Liver (tissue), 9 donors: ENCODE data around the gene TRIM41. TPM values are rescaled to one million over a fixed set of nuclear protein-coding genes. Genes with fewer than 3 reads are reported as not detected.

Experiments used
- DNase-seq: peaks from one replicate; pipeline ENCODE4 v3.0.0-alpha.2; 2017; ENCODE audit warnings: low spot score
- H3K27ac ChIP-seq, 2 donors: one replicate each; pipeline ENCODE4 v1.7.0; 2013; ENCODE audit warnings: inconsistent platforms in 2 of 2, low read length in 2 of 2, control low read depth in 1 of 2, low read depth in 1 of 2, mild to moderate bottlenecking in 1 of 2
- H3K27me3 ChIP-seq, 4 donors: one replicate each; pipeline versions ENCODE4 v1.6.1 to v1.7.0; 2013; ENCODE audit warnings: low read length in 3 of 4, inconsistent platforms in 1 of 4, mild to moderate bottlenecking in 1 of 4, moderate library complexity in 1 of 4; ENCODE audit not compliant: control insufficient read depth in 4 of 4, insufficient read depth in 4 of 4
- H3K36me3 ChIP-seq, 4 donors: one replicate each; pipeline versions ENCODE4 v1.6.1 to v1.7.0; 2013; ENCODE audit warnings: low read length in 3 of 4, mild to moderate bottlenecking in 3 of 4, low read depth in 1 of 4, moderate library complexity in 1 of 4; ENCODE audit not compliant: control insufficient read depth in 4 of 4, insufficient read depth in 3 of 4
- H3K4me1 ChIP-seq, 4 donors: one replicate each; pipeline versions ENCODE4 v1.6.1 to v1.7.0; 2013; ENCODE audit warnings: low read length in 3 of 4, mild to moderate bottlenecking in 3 of 4, moderate library complexity in 1 of 4; ENCODE audit not compliant: control insufficient read depth in 4 of 4, insufficient read depth in 4 of 4
- H3K4me3 ChIP-seq, 3 donors: one replicate each; pipeline versions ENCODE4 v1.6.1 to v1.7.0; 2013; ENCODE audit warnings: low read length in 3 of 3, control low read depth in 1 of 3, low read depth in 1 of 3, mild to moderate bottlenecking in 1 of 3
- H3K9ac ChIP-seq, 2 donors: one replicate each; pipeline ENCODE4 v1.7.0; 2013; ENCODE audit warnings: low read length in 2 of 2, mild to moderate bottlenecking in 2 of 2, moderate library complexity in 2 of 2, control low read depth in 1 of 2, low read depth in 1 of 2
- H3K9me3 ChIP-seq, 4 donors: one replicate each; pipeline versions ENCODE4 v1.6.1 to v1.7.0; 2013; ENCODE audit warnings: low read length in 3 of 4; ENCODE audit not compliant: control insufficient read depth in 4 of 4
- EGR1 ChIP-seq, 2 donors: IDR thresholded peaks; 2 replicates each; pipeline ENCODE4 v1.6.1; 2016 to 2018; ENCODE audit warnings: antibody characterized with exemption in 2 of 2, low read depth in 2 of 2
- FOXA1 ChIP-seq: IDR thresholded peaks from 2 replicates; pipeline ENCODE4 v1.6.1; 2016; ENCODE audit warnings: antibody characterized with exemption
- FOXA2 ChIP-seq: IDR thresholded peaks from 2 replicates; pipeline ENCODE4 v1.6.1; 2016; ENCODE audit warnings: antibody characterized with exemption
- GABPA ChIP-seq, 2 donors: IDR thresholded peaks in 1 of 2; conservative IDR thresholded peaks in 1 of 2; 2 replicates each; pipeline ENCODE4 v1.6.1; 2016; ENCODE audit warnings: antibody characterized with exemption in 2 of 2, mild to moderate bottlenecking in 1 of 2, moderate library complexity in 1 of 2
- HNF4G ChIP-seq: IDR thresholded peaks from 2 replicates; pipeline ENCODE4 v1.6.1; 2016; ENCODE audit warnings: antibody characterized with exemption
- JUND ChIP-seq, 2 donors: IDR thresholded peaks; 2 replicates each; pipeline ENCODE4 v1.6.1; 2016; ENCODE audit warnings: antibody characterized with exemption in 2 of 2
- NR2F2 ChIP-seq: IDR thresholded peaks from 2 replicates; pipeline ENCODE4 v1.6.1; 2016; ENCODE audit warnings: antibody characterized with exemption
- RAD21 ChIP-seq, 2 donors: IDR thresholded peaks; 2 replicates each; pipeline ENCODE4 v1.6.1; 2016; ENCODE audit warnings: antibody characterized with exemption in 2 of 2, mild to moderate bottlenecking in 2 of 2
- RXRA ChIP-seq, 2 donors: IDR thresholded peaks; 2 replicates each; pipeline ENCODE4 v1.6.1; 2017 to 2018; ENCODE audit warnings: antibody characterized with exemption in 2 of 2, mild to moderate bottlenecking in 1 of 2
- SP1 ChIP-seq: IDR thresholded peaks from 2 replicates; pipeline ENCODE4 v1.6.1; 2018; ENCODE audit warnings: antibody characterized with exemption, mild to moderate bottlenecking
- YY1 ChIP-seq: IDR thresholded peaks from 2 replicates; pipeline ENCODE4 v1.6.1; 2016; ENCODE audit warnings: antibody characterized with exemption, mild to moderate bottlenecking
- WGBS: extraction: QIAGEN DNeasy Blood & Tissue Kit; methylation state at CpG from one replicate; pipeline ENCODE4 v1.1.7; 2013; 5-methylcytosine and 5-hydroxymethylcytosine counted together
- polyA plus RNA-seq, 2 donors: library from polyadenylated mRNA; stranded (reverse) in 1 of 2; unstranded in 1 of 2; fragments of 200-250 nt in 1 of 2; fragments of >200 nt in 1 of 2; fragmentation: Nextera tagmentation in 1 of 2; extraction: Ambion mirVana in 1 of 2; gene quantifications; one replicate each; pipeline versions ENCODE4 v1.2.1 to v1.2.3, GENCODE V29; 2013 to 2015
- total RNA-seq, 2 donors: library from RNA; depleted of rRNA; stranded (reverse); fragments of >200 nt; gene quantifications; one replicate each; pipeline ENCODE4 v1.2.3, GENCODE V29; 2014
- TF ChIP-seq, protein P1 (sequence below): IDR thresholded peaks from 2 replicates; pipeline ENCODE4 v1.6.1; 2016; ENCODE audit warnings: antibody characterized with exemption
- TF ChIP-seq, protein P2 (sequence below): IDR thresholded peaks from 2 replicates; pipeline ENCODE4 v1.6.1; 2016; ENCODE audit warnings: antibody characterized with exemption
- TF ChIP-seq, protein P3 (sequence below): IDR thresholded peaks from 2 replicates; pipeline ENCODE4 v1.6.1; 2016; ENCODE audit warnings: antibody characterized with exemption
- TF ChIP-seq, protein P4 (sequence below): IDR thresholded peaks from 2 replicates; pipeline ENCODE4 v1.6.1; 2016; ENCODE audit warnings: antibody characterized with exemption, mild to moderate bottlenecking
- donor health status: healthy.
- donor health status: healthy.
- donor health status: healthy.
- donor health status: healthy.
- donor health status: healthy.

The TRIM41 gene
- total and polyA plus RNA-seq, 4 donors = 2.8 to 14.1 (median 11.0) TPM

DNA sequence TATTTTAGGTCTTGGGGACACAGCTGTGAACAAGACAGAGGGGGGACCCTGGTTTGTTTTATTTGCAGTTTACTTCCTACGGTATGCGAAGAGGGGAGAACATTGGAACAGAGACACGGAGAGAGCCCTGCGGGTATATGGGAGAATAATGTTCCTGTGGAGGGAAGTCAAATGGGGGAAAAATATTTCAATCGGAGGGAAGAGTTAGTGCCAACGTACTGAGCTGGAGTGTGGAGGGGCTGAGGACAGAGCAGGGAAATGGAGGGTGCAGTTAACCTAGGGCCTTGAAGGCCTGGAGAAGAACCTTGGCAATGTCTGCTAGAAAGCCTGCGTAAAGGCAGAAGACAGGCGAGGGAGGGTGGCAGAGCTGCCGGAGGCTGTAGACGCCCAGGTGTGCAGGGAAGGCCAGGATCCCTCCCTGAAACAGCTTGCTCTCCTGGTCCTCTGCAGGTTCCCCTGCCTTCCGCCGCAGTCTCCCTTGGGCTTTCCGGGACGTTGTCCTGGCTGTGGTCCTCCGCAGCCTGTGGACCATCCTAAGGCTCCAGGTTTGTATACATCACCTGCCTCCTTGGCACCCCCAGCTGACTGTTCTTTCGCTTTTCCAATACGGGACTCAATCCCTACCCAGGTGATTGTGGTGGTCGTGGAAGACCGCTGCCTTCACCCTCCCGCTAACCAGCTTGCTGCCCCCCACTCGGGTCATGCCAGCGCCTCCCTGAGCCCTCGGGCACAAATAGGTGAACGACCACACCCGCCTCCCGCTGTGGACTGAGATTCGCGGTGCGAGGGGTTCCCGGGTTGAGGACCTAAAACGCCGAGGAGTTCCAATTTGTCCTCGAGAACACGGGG, 22.6 kb downstream of the TRIM41 start:
- Histone ChIP-seq H3K4me1 (peaks cover 16 to 60% (median 47%) of the 10 kb centered on the region in 4 donors), H3K9ac (peak overlapping the region; percentile 57 to 61), H3K27ac (peak overlapping the region; percentile 76 to 96), H3K4me3 (peak overlapping the region; percentile 76 to 94 (median 86)), H3K9me3 (no peaks in the 10 kb centered on the region), H3K36me3 (peaks cover 8 to 16% (median 11%) of the 10 kb centered on the region in 4 donors), H3K27me3 (no peaks in the 10 kb centered on the region)
- DNase-seq = peak; percentile 38
- TF ChIP-seq, protein P1, sequence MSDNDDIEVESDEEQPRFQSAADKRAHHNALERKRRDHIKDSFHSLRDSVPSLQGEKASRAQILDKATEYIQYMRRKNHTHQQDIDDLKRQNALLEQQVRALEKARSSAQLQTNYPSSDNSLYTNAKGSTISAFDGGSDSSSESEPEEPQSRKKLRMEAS = no peak
- no peak for TF ChIP-seq RXRA (IDR thresholded peaks at IDR 0.05)
- TF ChIP-seq RAD21 (IDR thresholded peaks at IDR 0.05) = no peak
- TF ChIP-seq, protein P2, sequence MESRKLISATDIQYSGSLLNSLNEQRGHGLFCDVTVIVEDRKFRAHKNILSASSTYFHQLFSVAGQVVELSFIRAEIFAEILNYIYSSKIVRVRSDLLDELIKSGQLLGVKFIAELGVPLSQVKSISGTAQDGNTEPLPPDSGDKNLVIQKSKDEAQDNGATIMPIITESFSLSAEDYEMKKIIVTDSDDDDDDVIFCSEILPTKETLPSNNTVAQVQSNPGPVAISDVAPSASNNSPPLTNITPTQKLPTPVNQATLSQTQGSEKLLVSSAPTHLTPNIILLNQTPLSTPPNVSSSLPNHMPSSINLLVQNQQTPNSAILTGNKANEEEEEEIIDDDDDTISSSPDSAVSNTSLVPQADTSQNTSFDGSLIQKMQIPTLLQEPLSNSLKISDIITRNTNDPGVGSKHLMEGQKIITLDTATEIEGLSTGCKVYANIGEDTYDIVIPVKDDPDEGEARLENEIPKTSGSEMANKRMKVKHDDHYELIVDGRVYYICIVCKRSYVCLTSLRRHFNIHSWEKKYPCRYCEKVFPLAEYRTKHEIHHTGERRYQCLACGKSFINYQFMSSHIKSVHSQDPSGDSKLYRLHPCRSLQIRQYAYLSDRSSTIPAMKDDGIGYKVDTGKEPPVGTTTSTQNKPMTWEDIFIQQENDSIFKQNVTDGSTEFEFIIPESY = no peak
- TF ChIP-seq, protein P3, sequence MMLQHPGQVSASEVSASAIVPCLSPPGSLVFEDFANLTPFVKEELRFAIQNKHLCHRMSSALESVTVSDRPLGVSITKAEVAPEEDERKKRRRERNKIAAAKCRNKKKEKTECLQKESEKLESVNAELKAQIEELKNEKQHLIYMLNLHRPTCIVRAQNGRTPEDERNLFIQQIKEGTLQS = no peak
- no peak for TF ChIP-seq FOXA2
- TF ChIP-seq GABPA (IDR thresholded peaks at IDR 0.05 in 1 of 2, conservative IDR thresholded peaks at IDR 0.05 in 1 of 2) = no peak
- no peak for TF ChIP-seq HNF4G
- TF ChIP-seq, protein P4, sequence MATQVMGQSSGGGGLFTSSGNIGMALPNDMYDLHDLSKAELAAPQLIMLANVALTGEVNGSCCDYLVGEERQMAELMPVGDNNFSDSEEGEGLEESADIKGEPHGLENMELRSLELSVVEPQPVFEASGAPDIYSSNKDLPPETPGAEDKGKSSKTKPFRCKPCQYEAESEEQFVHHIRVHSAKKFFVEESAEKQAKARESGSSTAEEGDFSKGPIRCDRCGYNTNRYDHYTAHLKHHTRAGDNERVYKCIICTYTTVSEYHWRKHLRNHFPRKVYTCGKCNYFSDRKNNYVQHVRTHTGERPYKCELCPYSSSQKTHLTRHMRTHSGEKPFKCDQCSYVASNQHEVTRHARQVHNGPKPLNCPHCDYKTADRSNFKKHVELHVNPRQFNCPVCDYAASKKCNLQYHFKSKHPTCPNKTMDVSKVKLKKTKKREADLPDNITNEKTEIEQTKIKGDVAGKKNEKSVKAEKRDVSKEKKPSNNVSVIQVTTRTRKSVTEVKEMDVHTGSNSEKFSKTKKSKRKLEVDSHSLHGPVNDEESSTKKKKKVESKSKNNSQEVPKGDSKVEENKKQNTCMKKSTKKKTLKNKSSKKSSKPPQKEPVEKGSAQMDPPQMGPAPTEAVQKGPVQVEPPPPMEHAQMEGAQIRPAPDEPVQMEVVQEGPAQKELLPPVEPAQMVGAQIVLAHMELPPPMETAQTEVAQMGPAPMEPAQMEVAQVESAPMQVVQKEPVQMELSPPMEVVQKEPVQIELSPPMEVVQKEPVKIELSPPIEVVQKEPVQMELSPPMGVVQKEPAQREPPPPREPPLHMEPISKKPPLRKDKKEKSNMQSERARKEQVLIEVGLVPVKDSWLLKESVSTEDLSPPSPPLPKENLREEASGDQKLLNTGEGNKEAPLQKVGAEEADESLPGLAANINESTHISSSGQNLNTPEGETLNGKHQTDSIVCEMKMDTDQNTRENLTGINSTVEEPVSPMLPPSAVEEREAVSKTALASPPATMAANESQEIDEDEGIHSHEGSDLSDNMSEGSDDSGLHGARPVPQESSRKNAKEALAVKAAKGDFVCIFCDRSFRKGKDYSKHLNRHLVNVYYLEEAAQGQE = no peak
- no peak for TF ChIP-seq NR2F2
- no peak for TF ChIP-seq FOXA1
- no peak for TF ChIP-seq YY1
- TF ChIP-seq EGR1 (IDR thresholded peaks at IDR 0.05; ENCODE audit: low read depth in 2 of 2) = no peak
- 25% methylated on average over 34 of the region's 34 CpGs for WGBS

DNA sequence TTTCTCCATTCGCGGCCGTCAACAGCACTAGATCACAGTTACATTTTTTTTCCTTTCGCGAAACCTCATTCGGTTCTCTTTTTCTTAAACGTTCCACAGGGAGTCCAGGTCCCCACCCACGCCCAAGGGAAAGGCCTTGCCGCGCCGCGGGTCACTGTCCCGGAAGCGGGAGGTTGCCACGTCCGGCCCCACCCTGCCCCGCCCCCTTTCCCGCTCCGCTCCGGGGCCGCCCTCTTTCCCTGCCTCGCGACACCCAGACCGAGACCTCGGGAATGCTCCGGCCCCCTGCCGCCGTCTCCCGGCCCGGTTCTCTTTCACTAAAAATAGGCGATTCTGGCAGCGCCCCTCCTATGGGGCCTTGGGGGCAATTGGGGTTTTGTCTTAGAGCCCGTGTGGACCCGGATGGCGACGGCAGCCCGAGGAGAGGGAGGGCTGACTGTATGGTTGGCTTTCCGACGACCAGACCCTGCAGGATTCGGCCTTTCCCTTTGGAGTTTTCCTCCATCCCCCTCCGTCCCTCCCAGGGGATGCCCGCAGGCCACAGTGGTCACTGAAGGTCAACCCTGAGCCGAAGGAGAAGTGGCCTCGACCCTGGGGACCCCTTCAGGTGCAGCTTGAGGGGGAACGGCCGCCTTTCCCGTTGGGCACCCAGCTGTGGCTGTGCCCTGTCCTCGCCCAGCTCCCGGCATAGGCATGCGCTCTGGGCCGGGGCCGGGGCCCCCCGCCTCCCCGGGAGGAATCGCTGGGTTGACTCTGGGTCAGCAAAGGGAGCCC, 23.4 kb downstream of the TRIM41 start:
- H3K4me3 ChIP-seq = peak overlapping the region; percentile 76 to 94 (median 86)
- DNase-seq = peak; percentile 90
- no peaks in the 10 kb centered on the region for H3K9me3 ChIP-seq
- H3K4me1 ChIP-seq = peaks cover 16 to 58% (median 47%) of the 10 kb centered on the region in 4 donors
- H3K27ac ChIP-seq = peak overlapping the region; percentile 76 to 96
- H3K27me3 ChIP-seq = no peaks in the 10 kb centered on the region
- H3K9ac ChIP-seq = peak overlapping the region; percentile 64 to 87
- peaks cover 3 to 10% (median 7%) of the 10 kb centered on the region in 4 donors for H3K36me3 ChIP-seq
- WGBS = under 1% methylated on average over 55 of the region's 55 CpGs
- TF ChIP-seq, protein P3 = no peak
- peak; percentile 89 to 90 for TF ChIP-seq EGR1 (IDR thresholded peaks at IDR 0.05; ENCODE audit: low read depth in 2 of 2)
- TF ChIP-seq YY1 = peak; percentile 74
- no peak for TF ChIP-seq HNF4G
- TF ChIP-seq JUND (IDR thresholded peaks at IDR 0.05) = no peak
- TF ChIP-seq, protein P4 = no peak
- TF ChIP-seq, protein P1 = peak; percentile 45
- no peak for TF ChIP-seq NR2F2
- TF ChIP-seq SP1 = peak; percentile 59
- TF ChIP-seq GABPA (IDR thresholded peaks at IDR 0.05 in 1 of 2, conservative IDR thresholded peaks at IDR 0.05 in 1 of 2) = peak; percentile 64 to 90
- no peak for TF ChIP-seq FOXA1
- TF ChIP-seq, protein P2 = peak; percentile 98
